Measurements from ENCODE around the gene SOX12. TPM values are rescaled to one million over a fixed set of nuclear protein-coding genes. Genes with fewer than 3 reads are reported as not detected.

Gene SOX12
- total and polyA plus RNA-seq, 8 donors, result 2.9 to 8.8 (median 5.4) TPM

GRCh38 chr20:295804-296203 lies 29.5 kb upstream of the SOX12 start:
- DNase-seq, result no peak
- Histone ChIP-seq H3K9me3 (no peaks in the 10 kb centered on the region), H3K27me3 (no peaks in the 10 kb centered on the region), H3K4me1 (peaks cover 13 to 20% (median 16%) of the 10 kb centered on the region in 3 donors), H3K27ac (no peak overlapping the region), H3K36me3 (no peaks in the 10 kb centered on the region), H3K4me3 (no peak overlapping the region)
- 80 to 83% methylated on average over 4 of the region's 4 CpGs for WGBS, 2 donors
- ATAC-seq, result no peak
- intact Hi-C loops (cut with DNase I), result no loop called here
- no peak for TF ChIP-seq CTCF (IDR thresholded peaks at IDR 0.05)
- no peak for FAIRE-seq

- Histone ChIP-seq H3K36me3 (no peaks in the 10 kb centered on the region), H3K27ac (peak within 1 kb of the TSS; percentile 91 to 98 (median 98)), H3K9me3 (no peaks in the 10 kb centered on the region), H3K4me1 (peaks cover 13 to 20% (median 16%) of the 10 kb centered on the region in 3 donors), H3K27me3 (no peaks in the 10 kb centered on the region), H3K4me3 (peak within 1 kb of the TSS; percentile 67 to 99 (median 88))
- WGBS, 2 donors, result 0% methylated on average over 53 to 99 of the region's 99 CpGs
- DNase-seq (peak; percentile 82 to 93 (median 88)), FAIRE-seq (no peak), ATAC-seq (peak; percentile 87 to 92 (median 90))
- intact Hi-C loops (cut with DNase I), result no loop called here
- TF ChIP-seq CTCF (IDR thresholded peaks at IDR 0.05), result no peak
Measured at GRCh38 chr20:297098-297924, 28.0 kb upstream of the SOX12 start, which contains the start of gene ZCCHC3. ZCCHC3 (plus strand) TSS chr20:297570; CDS start chr20:297587, 17 bp downstream.

GRCh38 chr20:297925-298775 lies 27.2 kb upstream of the SOX12 start:
- no peaks in the 10 kb centered on the region for H3K9me3 ChIP-seq
- DNase-seq (peak; percentile 53 to 86 (median 70)), FAIRE-seq (no peak), ATAC-seq (peak; percentile 44 to 75 (median 66))
- intact Hi-C loops (cut with DNase I), result no loop called here
- no peak for TF ChIP-seq CTCF (IDR thresholded peaks at IDR 0.05)
- H3K27me3 ChIP-seq, result no peaks in the 10 kb centered on the region
- H3K4me3 ChIP-seq, result peak overlapping the region; percentile 67 to 99 (median 88)
- peaks cover 13 to 20% (median 16%) of the 10 kb centered on the region in 3 donors for H3K4me1 ChIP-seq
- no peaks in the 10 kb centered on the region for H3K36me3 ChIP-seq
- peak overlapping the region; percentile 91 to 98 (median 98) for H3K27ac ChIP-seq
- WGBS, 2 donors, result 0 to 1% methylated on average over 67 to 75 of the region's 75 CpGs

- TF ChIP-seq CTCF (IDR thresholded peaks at IDR 0.05), result no peak
- H3K9me3 ChIP-seq, result no peaks in the 10 kb centered on the region
- no peak for DNase-seq
- ATAC-seq, result no peak
- peak overlapping the region in 3 of 4 donors; percentile 91 to 98 (median 98) for H3K27ac ChIP-seq
- no peak for FAIRE-seq
- H3K36me3 ChIP-seq, result no peaks in the 10 kb centered on the region
- intact Hi-C loops (cut with DNase I), result no loop called here
- H3K4me3 ChIP-seq, result peak overlapping the region; percentile 67 to 99 (median 88)
- peaks cover 13 to 20% (median 16%) of the 10 kb centered on the region in 3 donors for H3K4me1 ChIP-seq
- 7 to 10% methylated on average over 15 of the region's 15 CpGs for WGBS, 2 donors
- H3K27me3 ChIP-seq, result no peaks in the 10 kb centered on the region
Measured at GRCh38 chr20:298776-299391, 26.5 kb upstream of the SOX12 start.

All from pancreas (tissue), 10 donors.